HFFc6 (cell line): Measurements from ENCODE around the gene TAF4. TPM values are rescaled to one million over a fixed set of nuclear protein-coding genes. Genes with fewer than 3 reads are reported as not detected.

Source experiments
- DNase-seq: peaks from one replicate; pipeline ENCODE4 v3.0.0-alpha.2; 2018
- H3K27ac Mint-ChIP-seq: 2 replicates; pipeline ENCODE4 v1.8.0; 2020; ENCODE audit warnings: mild to moderate bottlenecking, mixed read lengths
- H3K27me3 Mint-ChIP-seq: 2 replicates; pipeline ENCODE4 v1.8.0; 2021; ENCODE audit warnings: mild to moderate bottlenecking, moderate library complexity, mixed read lengths; ENCODE audit not compliant: insufficient read depth
- H3K36me3 Mint-ChIP-seq: 2 replicates; pipeline ENCODE4 v1.8.0; 2021; ENCODE audit warnings: low read depth, mixed read lengths
- H3K4me1 Mint-ChIP-seq: 2 replicates; pipeline ENCODE4 v1.8.0; 2020; ENCODE audit warnings: low read depth, mixed read lengths
- H3K4me3 Mint-ChIP-seq: 2 replicates; pipeline ENCODE4 v1.8.0; 2020; ENCODE audit warnings: mild to moderate bottlenecking, moderate library complexity, mixed read lengths
- H3K9me3 Mint-ChIP-seq: 2 replicates; pipeline ENCODE4 v1.8.0; 2020; ENCODE audit warnings: mild to moderate bottlenecking, mixed read lengths
- total RNA-seq, 6 experiments: library from RNA; stranded (reverse); fragmentation: NEBNext Ultra II Directional; extraction: Animal tissue kit (Norgen Biotek cat#: 25700); gene quantifications; 2 replicates in 1 of 6; 3 replicates in 5 of 6; pipeline ENCODE4 v1.2.3, GENCODE V29; 2021
- TF ChIP-seq, protein P1 (sequence below): fragments of 200-600 bp; sonication (generic); IDR thresholded peaks from 2 replicates; pipeline ENCODE4 v1.5.0; 2021; ENCODE audit warnings: antibody characterized with exemption, mild to moderate bottlenecking

Gene TAF4
- total RNA-seq, 6 experiments from 2014 or later, result 9.4 to 11.7 (median 9.9) TPM

- Mint-ChIP-seq H3K27ac (no peak overlapping the region), H3K4me1 (no peaks in the 10 kb centered on the region), H3K27me3 (peaks cover 11% of the 10 kb centered on the region), H3K9me3 (no peaks in the 10 kb centered on the region), H3K36me3 (no peaks in the 10 kb centered on the region), H3K4me3 (no peak overlapping the region)
- TF ChIP-seq, protein P1, sequence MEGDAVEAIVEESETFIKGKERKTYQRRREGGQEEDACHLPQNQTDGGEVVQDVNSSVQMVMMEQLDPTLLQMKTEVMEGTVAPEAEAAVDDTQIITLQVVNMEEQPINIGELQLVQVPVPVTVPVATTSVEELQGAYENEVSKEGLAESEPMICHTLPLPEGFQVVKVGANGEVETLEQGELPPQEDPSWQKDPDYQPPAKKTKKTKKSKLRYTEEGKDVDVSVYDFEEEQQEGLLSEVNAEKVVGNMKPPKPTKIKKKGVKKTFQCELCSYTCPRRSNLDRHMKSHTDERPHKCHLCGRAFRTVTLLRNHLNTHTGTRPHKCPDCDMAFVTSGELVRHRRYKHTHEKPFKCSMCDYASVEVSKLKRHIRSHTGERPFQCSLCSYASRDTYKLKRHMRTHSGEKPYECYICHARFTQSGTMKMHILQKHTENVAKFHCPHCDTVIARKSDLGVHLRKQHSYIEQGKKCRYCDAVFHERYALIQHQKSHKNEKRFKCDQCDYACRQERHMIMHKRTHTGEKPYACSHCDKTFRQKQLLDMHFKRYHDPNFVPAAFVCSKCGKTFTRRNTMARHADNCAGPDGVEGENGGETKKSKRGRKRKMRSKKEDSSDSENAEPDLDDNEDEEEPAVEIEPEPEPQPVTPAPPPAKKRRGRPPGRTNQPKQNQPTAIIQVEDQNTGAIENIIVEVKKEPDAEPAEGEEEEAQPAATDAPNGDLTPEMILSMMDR, result no peak
- no peak for DNase-seq
These were observed 124.5 kb downstream of the TAF4 start for GRCh38 chr20:61940976-61941720.

DNA sequence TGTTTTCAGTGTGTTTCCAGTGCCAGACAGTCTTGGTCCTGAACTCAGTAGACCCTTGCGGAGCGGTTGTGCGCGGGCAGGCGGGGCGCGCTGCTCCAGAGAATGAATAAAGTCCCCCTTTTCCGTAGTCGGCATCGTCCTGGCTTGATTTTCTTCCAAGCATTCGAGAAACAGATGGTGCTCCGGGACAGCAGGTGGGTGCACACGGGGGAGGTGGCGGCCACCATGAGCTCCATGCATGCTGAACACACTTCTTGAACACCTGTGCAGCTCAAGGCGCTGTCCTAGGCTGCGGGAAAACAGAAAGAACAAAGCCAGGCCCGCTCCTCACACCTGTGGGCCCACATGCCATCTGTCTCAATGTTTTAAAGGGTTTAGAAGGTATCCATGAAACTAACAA lies 125.2 kb downstream of the TAF4 start:
- TF ChIP-seq, protein P1, result no peak
- no peak overlapping the region for H3K4me3 Mint-ChIP-seq
- no peak overlapping the region for H3K27ac Mint-ChIP-seq
- no peak for DNase-seq
- H3K9me3 Mint-ChIP-seq, result no peaks in the 10 kb centered on the region
- no peaks in the 10 kb centered on the region for H3K4me1 Mint-ChIP-seq
- H3K27me3 Mint-ChIP-seq, result peaks cover 11% of the 10 kb centered on the region
- no peaks in the 10 kb centered on the region for H3K36me3 Mint-ChIP-seq

DNA sequence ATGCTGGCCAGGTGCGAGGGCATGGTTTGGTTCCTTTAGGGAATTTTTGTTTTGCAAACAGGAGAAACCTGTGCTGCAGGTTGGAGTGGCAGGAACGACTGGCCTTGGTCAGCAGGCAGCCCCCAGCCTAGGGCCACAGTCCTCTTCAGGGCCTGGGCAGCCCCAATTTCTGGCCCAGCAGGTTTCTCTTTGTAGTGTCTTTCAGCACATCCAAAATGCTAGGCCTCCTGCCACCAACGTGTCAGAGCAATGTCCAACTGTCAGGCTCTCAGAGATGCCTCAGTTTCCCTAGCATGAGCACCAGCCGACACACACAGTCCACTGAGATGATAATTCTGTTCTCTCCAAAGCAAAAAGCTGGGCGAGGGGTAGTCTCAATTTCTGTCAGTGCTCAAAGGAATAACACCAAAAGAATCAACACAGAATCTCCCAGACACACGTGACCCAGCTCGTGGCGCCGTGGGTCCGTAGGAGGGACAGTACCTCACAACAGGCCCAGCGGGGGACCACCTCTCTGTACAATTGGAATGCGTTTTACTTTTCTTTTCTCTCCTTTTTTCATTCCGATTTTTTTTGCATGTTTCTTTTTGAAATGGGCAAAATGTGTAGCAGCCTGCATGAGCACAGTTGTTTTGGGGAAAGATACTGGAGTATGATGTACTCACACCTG lies 125.9 kb downstream of the TAF4 start:
- DNase-seq, result no peak
- H3K27ac Mint-ChIP-seq, result no peak overlapping the region
- H3K4me1 Mint-ChIP-seq, result no peaks in the 10 kb centered on the region
- peaks cover 11% of the 10 kb centered on the region for H3K27me3 Mint-ChIP-seq
- no peak overlapping the region for H3K4me3 Mint-ChIP-seq
- no peaks in the 10 kb centered on the region for H3K36me3 Mint-ChIP-seq
- TF ChIP-seq, protein P1, result no peak
- H3K9me3 Mint-ChIP-seq, result no peaks in the 10 kb centered on the region

DNA sequence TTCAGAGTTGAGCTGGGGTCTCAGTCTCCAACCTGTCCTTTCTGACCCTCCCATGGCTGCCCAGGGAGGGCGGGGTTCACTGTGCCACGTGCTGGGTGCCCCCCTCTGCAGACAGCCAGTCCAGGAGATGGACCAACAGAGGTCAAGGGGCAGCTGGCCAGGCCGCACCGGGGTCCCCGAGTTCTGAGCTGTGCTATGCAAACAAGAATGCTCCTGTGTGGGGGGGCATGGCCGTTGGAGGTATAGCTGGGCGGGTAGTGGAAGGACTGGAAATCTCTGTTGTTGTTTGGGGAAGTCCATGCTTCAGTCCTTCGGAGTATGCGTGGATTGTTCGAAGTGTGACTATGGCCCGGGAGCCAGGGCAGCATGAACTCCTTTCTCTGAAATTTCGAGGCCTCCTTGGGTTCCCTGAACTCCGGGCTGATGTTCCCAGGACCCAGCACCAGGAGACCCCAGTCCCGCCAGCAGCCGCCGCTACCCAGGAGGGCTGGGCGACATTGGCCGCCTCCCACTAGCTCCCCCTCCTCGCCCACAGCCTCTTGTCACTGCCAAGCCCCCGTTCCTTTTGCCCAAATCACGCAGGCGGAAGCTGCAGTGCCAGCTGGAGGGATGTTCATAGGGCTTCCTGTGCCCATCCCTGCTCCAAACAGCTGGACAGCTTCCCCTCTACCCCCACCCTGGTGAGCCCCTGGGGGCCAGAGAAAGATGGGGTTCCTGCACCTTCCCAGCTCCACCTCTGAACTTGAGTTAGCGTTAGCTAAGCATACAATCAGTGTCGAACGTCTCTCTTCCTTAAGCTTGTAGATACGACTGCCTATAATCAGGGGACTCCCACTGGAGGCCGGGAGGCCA lies 126.6 kb downstream of the TAF4 start:
- Mint-ChIP-seq H3K27ac (no peak overlapping the region), H3K4me1 (no peaks in the 10 kb centered on the region), H3K9me3 (no peaks in the 10 kb centered on the region), H3K27me3 (peaks cover 11% of the 10 kb centered on the region), H3K36me3 (no peaks in the 10 kb centered on the region), H3K4me3 (no peak overlapping the region)
- DNase-seq, result no peak
- TF ChIP-seq, protein P1, result no peak

DNA sequence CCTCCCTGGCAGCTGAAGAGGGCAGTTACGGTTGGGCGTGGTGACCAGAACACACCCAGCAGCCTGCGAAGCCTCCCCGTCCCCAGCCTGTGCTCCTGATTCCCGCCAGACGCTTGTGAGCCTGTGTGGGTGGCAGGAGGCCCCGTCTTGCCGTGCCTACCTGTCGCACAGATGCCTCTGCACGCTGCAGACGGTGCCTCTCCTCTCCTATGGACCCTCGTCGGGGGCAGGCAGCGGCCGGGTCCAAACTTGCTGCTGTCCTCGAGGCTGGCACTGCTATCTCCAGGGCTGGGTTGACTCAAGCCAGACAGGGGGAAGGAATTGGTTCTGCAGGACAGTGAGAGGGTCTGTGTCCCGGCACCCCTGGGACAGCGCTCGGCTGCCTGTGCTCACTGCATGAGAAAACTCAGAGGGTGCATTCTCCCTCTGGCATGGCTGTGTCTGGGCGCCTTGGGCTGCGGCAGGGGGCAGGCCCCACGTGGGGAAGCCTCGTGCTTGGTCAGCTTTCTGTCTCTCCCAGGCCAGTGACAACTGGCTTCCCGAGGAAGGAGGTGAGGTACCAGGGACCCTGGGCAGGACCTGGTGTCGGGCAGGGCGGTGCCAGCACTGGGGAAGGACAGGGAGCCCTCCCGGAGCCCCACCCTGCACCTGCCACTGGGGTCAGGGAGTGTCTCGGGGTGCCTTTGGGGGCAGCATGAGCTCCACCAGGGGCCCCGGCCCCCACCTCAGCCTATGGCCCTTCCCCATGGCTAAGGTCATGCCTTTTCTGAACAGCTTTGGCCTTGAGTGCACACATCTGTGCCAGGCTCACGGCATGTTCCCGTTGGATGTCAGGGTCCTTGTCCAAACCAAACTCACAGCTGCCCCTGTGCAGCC lies 127.5 kb downstream of the TAF4 start:
- Mint-ChIP-seq H3K4me1 (no peaks in the 10 kb centered on the region), H3K9me3 (no peaks in the 10 kb centered on the region), H3K27me3 (peaks cover 11% of the 10 kb centered on the region), H3K36me3 (no peaks in the 10 kb centered on the region), H3K27ac (no peak overlapping the region), H3K4me3 (no peak overlapping the region)
- TF ChIP-seq, protein P1, result no peak
- DNase-seq, result no peak
